Frontal cortex (tissue), 4 donors: Measurements from ENCODE around the gene BACE2. TPM values are rescaled to one million over a fixed set of nuclear protein-coding genes. Genes with fewer than 3 reads are reported as not detected.
A peak's percentile ranks its signal among the peaks of the same experiment; 100 is the strongest.

Experiments used
- DNase-seq, 2 donors: peaks; one replicate each; pipeline ENCODE4 v3.0.0; 2012; ENCODE audit warnings: low spot score in 2 of 2
- FAIRE-seq: peaks from 2 replicates; lab custom pipeline; 2012; peaks lifted over from hg19 to GRCh38; lab: Jason Lieb, UNC
- total RNA-seq: library from RNA; depleted of rRNA; stranded (reverse); fragments of >200 nt; gene quantifications from one replicate; pipeline ENCODE4 v1.2.3, GENCODE V29; 2014
- donor health status: control.
- donor health status: control.
- donor health status: control.

Gene BACE2
- total RNA-seq, 1 donor from 2014 or later: 10.2 TPM

GRCh38 chr21:41147096-41147978 is 20.6 kb upstream of the BACE2 start:
- DNase-seq: no peak
- no peak for FAIRE-seq

- FAIRE-seq (no peak), DNase-seq (no peak)
Observed at GRCh38 chr21:41147979-41148355, 20.0 kb upstream of the BACE2 start.

- FAIRE-seq (no peak), DNase-seq (no peak)
Observed at GRCh38 chr21:41148798-41149197, 19.2 kb upstream of the BACE2 start.

GRCh38 chr21:41149199-41149598 is 18.8 kb upstream of the BACE2 start:
- FAIRE-seq: no peak

GRCh38 chr21:41152147-41152546 is 15.8 kb upstream of the BACE2 start:
- DNase-seq (no peak), FAIRE-seq (no peak)

More at GRCh38 chr21:41149199-41149598, 18.8 kb upstream of the BACE2 start:
- no peak for DNase-seq

GRCh38 chr21:41153443-41153842 is 14.5 kb upstream of the BACE2 start:
- FAIRE-seq (no peak), DNase-seq (no peak)

GRCh38 chr21:41156142-41156541 is 11.8 kb upstream of the BACE2 start:
- DNase-seq (no peak), FAIRE-seq (no peak)

- no peak for FAIRE-seq
Observed at GRCh38 chr21:41158026-41158425, 9.9 kb upstream of the BACE2 start.

GRCh38 chr21:41160036-41160435 is 7.9 kb upstream of the BACE2 start:
- FAIRE-seq (no peak), DNase-seq (no peak)

More at GRCh38 chr21:41158026-41158425, 9.9 kb upstream of the BACE2 start:
- DNase-seq: no peak

- DNase-seq (no peak), FAIRE-seq (no peak)
Observed at GRCh38 chr21:41161428-41161827, 6.5 kb upstream of the BACE2 start.

GRCh38 chr21:41162096-41162495 is 5.9 kb upstream of the BACE2 start:
- DNase-seq: no peak
- FAIRE-seq: no peak

GRCh38 chr21:41163091-41163490 is 4.9 kb upstream of the BACE2 start:
- FAIRE-seq (no peak), DNase-seq (peak in 1 of 2 donors; percentile 27)

- DNase-seq: no peak
- no peak for FAIRE-seq
Observed at GRCh38 chr21:41164052-41164451, 3.9 kb upstream of the BACE2 start.

- DNase-seq (no peak), FAIRE-seq (no peak)
Observed at GRCh38 chr21:41164981-41165655, 2.8 kb upstream of the BACE2 start.

GRCh38 chr21:41166884-41167283 is 1.1 kb upstream of the BACE2 start:
- FAIRE-seq (no peak), DNase-seq (no peak)

- FAIRE-seq (no peak), DNase-seq (peak; percentile 43 to 54)
Observed at GRCh38 chr21:41168391-41169257, 664 bp downstream of the BACE2 start.

GRCh38 chr21:41169258-41169576 is 1.3 kb downstream of the BACE2 start:
- FAIRE-seq (no peak), DNase-seq (no peak)

- no peak for DNase-seq
- no peak for FAIRE-seq
Observed at GRCh38 chr21:41169701-41170100, 1.7 kb downstream of the BACE2 start.

GRCh38 chr21:41170442-41170841 is 2.5 kb downstream of the BACE2 start:
- FAIRE-seq: no peak

GRCh38 chr21:41170859-41171609 is 3.1 kb downstream of the BACE2 start:
- DNase-seq (no peak), FAIRE-seq (no peak)

More at GRCh38 chr21:41170442-41170841, 2.5 kb downstream of the BACE2 start:
- DNase-seq: peak in 1 of 2 donors; percentile 18
